ENCODE data around the gene ALPK3. TPM values are rescaled to one million over a fixed set of nuclear protein-coding genes. Genes with fewer than 3 reads are reported as not detected.

The ALPK3 gene
- total RNA-seq, 1 donor from 2014 or later: 14.0 TPM

DNA sequence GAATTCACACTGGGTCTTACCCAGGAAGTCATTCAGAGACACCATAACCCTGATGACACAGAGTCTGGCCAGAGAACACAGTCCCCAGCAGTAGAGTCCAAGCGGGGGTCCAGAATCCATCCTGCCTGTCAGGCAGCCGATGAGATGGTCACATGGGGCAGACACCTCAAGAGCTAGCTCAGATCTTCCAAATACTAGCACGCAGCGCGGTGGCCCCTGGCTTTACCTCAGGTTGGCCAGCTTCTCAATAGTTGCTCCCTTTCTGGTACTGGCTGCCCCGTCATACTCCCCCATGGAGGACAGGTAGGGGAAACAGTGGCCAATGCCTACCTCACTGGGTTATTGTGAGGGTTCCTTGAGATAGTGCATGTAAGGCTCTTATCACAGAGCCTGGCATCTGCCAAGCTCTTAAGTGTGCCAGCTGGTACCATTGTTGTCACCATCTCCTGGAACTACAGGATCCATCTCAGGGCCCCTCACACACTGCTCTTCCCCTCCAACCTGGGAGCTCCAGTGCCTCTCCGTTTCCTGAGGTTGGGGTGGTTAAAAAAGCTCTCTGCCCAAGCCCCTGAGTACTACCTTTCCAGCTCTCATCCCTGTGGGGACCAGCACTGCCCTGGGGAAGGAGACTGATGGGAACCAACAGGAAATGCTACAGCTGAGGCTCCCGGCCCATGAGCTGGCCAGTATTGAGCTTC lies 63.8 kb downstream of the ALPK3 start:
- no peaks in the 10 kb centered on the region for H3K9me3 ChIP-seq
- no peaks in the 10 kb centered on the region for H3K4me1 ChIP-seq
- H3K27me3 ChIP-seq (ENCODE audit: low read depth): no peaks in the 10 kb centered on the region
- DNase-seq: no peak
- H3K36me3 ChIP-seq: no peaks in the 10 kb centered on the region
- no peak for ATAC-seq
- TF ChIP-seq, protein P1, sequence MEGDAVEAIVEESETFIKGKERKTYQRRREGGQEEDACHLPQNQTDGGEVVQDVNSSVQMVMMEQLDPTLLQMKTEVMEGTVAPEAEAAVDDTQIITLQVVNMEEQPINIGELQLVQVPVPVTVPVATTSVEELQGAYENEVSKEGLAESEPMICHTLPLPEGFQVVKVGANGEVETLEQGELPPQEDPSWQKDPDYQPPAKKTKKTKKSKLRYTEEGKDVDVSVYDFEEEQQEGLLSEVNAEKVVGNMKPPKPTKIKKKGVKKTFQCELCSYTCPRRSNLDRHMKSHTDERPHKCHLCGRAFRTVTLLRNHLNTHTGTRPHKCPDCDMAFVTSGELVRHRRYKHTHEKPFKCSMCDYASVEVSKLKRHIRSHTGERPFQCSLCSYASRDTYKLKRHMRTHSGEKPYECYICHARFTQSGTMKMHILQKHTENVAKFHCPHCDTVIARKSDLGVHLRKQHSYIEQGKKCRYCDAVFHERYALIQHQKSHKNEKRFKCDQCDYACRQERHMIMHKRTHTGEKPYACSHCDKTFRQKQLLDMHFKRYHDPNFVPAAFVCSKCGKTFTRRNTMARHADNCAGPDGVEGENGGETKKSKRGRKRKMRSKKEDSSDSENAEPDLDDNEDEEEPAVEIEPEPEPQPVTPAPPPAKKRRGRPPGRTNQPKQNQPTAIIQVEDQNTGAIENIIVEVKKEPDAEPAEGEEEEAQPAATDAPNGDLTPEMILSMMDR (IDR thresholded peaks at IDR 0.05): no peak
- H3K4me3 ChIP-seq: no peak overlapping the region
- no peak overlapping the region for H3K27ac ChIP-seq
- intact Hi-C loops (cut with DNase I): no loop called here

DNA sequence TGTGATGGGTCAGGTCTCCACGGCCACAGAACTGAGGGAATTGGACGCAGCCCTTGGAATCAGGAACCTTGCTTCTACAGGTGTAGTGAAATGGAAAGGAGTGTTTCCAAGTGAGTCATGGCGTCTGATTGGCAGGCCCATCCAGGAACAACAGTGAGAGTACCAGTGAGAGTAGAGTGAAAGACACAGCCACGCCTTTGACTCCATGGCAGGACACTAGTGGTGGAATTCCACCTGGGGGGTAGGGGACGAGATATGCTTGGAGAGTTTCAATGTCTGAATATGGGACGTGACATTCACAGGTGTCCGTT lies 64.3 kb downstream of the ALPK3 start:
- ATAC-seq (no peak), DNase-seq (no peak)
- H3K9me3 ChIP-seq: no peaks in the 10 kb centered on the region
- H3K36me3 ChIP-seq: no peaks in the 10 kb centered on the region
- TF ChIP-seq, protein P1 (IDR thresholded peaks at IDR 0.05): no peak
- no peak overlapping the region for H3K4me3 ChIP-seq
- intact Hi-C loops (cut with DNase I): no loop called here
- no peaks in the 10 kb centered on the region for H3K27me3 ChIP-seq (ENCODE audit: low read depth)
- H3K27ac ChIP-seq: no peak overlapping the region
- H3K4me1 ChIP-seq: no peaks in the 10 kb centered on the region

DNA sequence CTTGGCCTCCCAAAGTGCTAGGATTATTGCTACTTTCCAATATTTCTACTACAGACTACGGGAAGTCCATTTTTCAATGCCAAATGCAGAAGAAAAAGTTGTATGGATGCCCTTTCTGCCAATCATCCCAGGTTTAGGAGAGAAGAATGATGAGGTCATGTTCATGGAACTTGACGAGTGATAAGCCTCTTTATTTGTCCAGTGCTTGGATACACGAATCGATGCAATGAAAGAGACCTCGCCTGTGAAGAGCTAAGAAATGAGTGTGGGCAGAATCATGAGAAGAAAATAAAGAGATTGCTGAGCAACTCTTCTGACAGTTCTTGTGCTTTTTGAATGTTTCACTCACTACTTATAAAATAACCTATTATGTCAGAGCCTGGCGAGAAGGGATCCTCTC lies 66.3 kb downstream of the ALPK3 start:
- H3K9me3 ChIP-seq: no peaks in the 10 kb centered on the region
- TF ChIP-seq, protein P1 (IDR thresholded peaks at IDR 0.05): no peak
- H3K4me1 ChIP-seq: no peaks in the 10 kb centered on the region
- no peak for DNase-seq
- no peak overlapping the region for H3K4me3 ChIP-seq
- no peak overlapping the region for H3K27ac ChIP-seq
- H3K36me3 ChIP-seq: no peaks in the 10 kb centered on the region
- intact Hi-C loops (cut with DNase I): no loop called here
- ATAC-seq: no peak
- no peaks in the 10 kb centered on the region for H3K27me3 ChIP-seq (ENCODE audit: low read depth)

DNA sequence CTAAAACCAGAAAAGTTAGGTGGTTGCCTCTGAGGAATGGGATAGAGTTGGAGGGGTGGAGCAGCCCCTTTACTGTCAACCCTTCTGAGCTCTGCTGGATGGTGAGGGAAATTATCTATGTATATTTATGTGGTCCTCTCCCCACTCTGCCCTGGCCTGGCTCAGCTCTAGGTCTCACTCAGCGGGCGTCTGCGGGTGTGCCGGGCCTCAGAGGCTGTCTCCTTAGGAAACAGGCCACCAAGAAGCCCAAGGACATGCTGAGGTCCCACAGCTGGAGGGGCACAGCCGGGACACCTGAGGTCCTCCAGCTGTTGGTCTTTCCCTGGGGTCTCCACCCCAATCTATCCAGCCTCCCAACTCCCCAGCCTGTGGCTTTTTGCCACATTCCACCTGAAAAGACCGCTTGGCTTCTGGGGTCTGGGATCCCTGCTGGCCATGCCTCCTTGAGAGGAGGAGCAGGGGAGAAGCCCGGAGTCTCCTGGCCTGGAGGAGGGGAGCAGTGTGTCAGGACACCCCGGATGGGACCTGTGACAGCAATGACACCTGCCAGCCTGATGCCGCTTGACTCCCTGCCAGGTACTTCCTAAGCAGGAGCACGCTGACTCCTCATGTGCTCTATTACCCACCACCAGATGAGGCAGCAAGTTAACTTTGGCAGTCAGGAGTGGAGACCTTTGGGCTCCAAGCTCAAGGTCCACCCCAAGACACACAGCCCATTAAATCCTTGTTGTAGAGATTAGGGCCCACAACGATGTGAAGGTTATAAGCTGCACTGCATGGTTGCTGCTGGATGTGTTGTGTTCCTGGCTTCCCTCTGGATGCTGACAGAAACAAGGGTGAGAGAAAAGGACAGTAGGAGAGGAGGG lies 67.0 kb downstream of the ALPK3 start, which contains the start of gene SLC28A1:
Gene SLC28A1 (plus strand): TSS at position 747 of the 866 bp plus-strand sequence. CDS start 3,099 bp downstream, outside the sequence.
- Histone ChIP-seq H3K27ac (no peak within 1 kb of the TSS), H3K4me3 (no peak within 1 kb of the TSS), H3K9me3 (no peaks in the 10 kb centered on the region), H3K36me3 (no peaks in the 10 kb centered on the region), H3K27me3 (ENCODE audit: low read depth) (no peaks in the 10 kb centered on the region), H3K4me1 (no peaks in the 10 kb centered on the region)
- ATAC-seq (no peak), DNase-seq (no peak)
- TF ChIP-seq, protein P1 (IDR thresholded peaks at IDR 0.05): no peak
- intact Hi-C loops (cut with DNase I): no loop called here

DNA sequence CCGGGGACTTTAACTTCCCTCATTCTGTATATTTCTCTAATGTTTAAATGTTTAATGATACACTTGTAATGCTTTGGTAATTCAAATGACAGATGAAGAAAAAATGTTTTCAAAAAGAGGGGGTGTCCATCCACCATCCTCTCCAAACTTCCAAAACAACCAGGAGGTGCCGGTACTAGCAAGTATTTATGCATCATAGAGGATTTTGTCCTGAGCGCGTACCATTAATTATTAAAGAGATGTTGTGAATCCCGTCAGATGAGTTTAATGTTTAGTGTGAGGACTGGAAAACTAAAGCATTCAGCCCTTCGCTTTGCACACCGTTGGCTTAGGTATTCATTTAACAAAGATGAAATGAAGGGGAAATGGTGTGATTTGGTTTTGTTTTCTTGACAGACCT lies 68.6 kb downstream of the ALPK3 start:
- Histone ChIP-seq H3K27me3 (ENCODE audit: low read depth) (no peaks in the 10 kb centered on the region), H3K27ac (no peak overlapping the region), H3K9me3 (no peaks in the 10 kb centered on the region), H3K4me1 (no peaks in the 10 kb centered on the region), H3K4me3 (no peak overlapping the region), H3K36me3 (no peaks in the 10 kb centered on the region)
- intact Hi-C loops (cut with DNase I): no loop called here
- TF ChIP-seq, protein P1 (IDR thresholded peaks at IDR 0.05): no peak
- no peak for DNase-seq
- no peak for ATAC-seq

All from lower lobe of right lung (tissue), 2 donors.